Esophagus muscularis mucosa (tissue), 4 donors: ENCODE results near the gene MMP24. TPM values are rescaled to one million over a fixed set of nuclear protein-coding genes. Genes with fewer than 3 reads are reported as not detected.
A peak's percentile ranks its signal among the peaks of the same experiment; 100 is the strongest.

Experiments used
- DNase-seq: peaks from one replicate; pipeline ENCODE4 v3.0.0-alpha.2; 2017; ENCODE audit errors: extremely low spot score
- H3K27ac ChIP-seq, 4 donors: fragments of 200-600 bp; sonication (generic); replicated peaks in 1 of 4; 1 replicate in 3 of 4; 2 replicates in 1 of 4; pipeline ENCODE4 v1.5.1; 2016 to 2019; ENCODE audit warnings: mild to moderate bottlenecking in 1 of 4
- H3K27me3 ChIP-seq, 4 donors: fragments of 200-600 bp; sonication (generic); one replicate each; pipeline versions ENCODE4 v1.5.1 to v1.6.0; 2016 to 2019
- H3K36me3 ChIP-seq, 4 donors: fragments of 200-600 bp; sonication (generic); one replicate each; pipeline ENCODE4 v1.5.1; 2016 to 2019
- H3K4me1 ChIP-seq, 4 donors: fragments of 200-600 bp; sonication (generic); one replicate each; pipeline ENCODE4 v1.5.1; 2016 to 2019
- H3K4me3 ChIP-seq, 4 donors: fragments of 200-600 bp; sonication (generic); 1 replicate in 2 of 4; 2 replicates in 2 of 4; pipeline ENCODE4 v1.5.1; 2016 to 2019; ENCODE audit warnings: mild to moderate bottlenecking in 4 of 4, moderate library complexity in 1 of 4
- H3K9me3 ChIP-seq, 4 donors: fragments of 200-600 bp; sonication (generic); 1 replicate in 3 of 4; 2 replicates in 1 of 4; pipeline ENCODE4 v1.5.1; 2016 to 2019
- CTCF ChIP-seq, 3 experiments: fragments of 200-600 bp in 2 of 3; fragments of 450-650 bp in 1 of 3; sonication (generic) in 2 of 3; IDR thresholded peaks; one replicate each; pipeline ENCODE4 v1.5.1; 2017 to 2019; ENCODE audit warnings: antibody characterized with exemption in 3 of 3, mild to moderate bottlenecking in 2 of 3, moderate library complexity in 1 of 3
- EP300 ChIP-seq: sonication (generic); formaldehyde crosslinking; IDR thresholded peaks from one replicate; pipeline ENCODE4 v1.6.1; 2017; ENCODE audit warnings: antibody characterized with exemption
- POLR2A ChIP-seq: fragments of 450-650 bp; IDR thresholded peaks from one replicate; pipeline ENCODE4 v1.6.1; 2017; ENCODE audit warnings: antibody characterized with exemption, moderate library complexity, mild to moderate bottlenecking, low read depth
- POLR2AphosphoS5 ChIP-seq, 2 donors: sonication (generic); formaldehyde crosslinking; IDR thresholded peaks; one replicate each; pipeline ENCODE4 v1.6.1; 2017; ENCODE audit warnings: antibody characterized with exemption in 2 of 2
- WGBS: methylation state at CpG from one replicate; pipeline ENCODE4 v1.1.5; 2018; 5-methylcytosine and 5-hydroxymethylcytosine counted together
- intact Hi-C: fragments of 100-400 bp; cut with DNase I; formaldehyde crosslinking; loops from one replicate; pipeline ENCODE4 v1.15.1; 2023
- total RNA-seq, 4 donors: library from RNA; depleted of rRNA; stranded (reverse); fragments of >200 nt; gene quantifications; one replicate each; pipeline versions ENCODE4 v1.1.0 to v1.2.1, GENCODE V29; 2016

Gene MMP24
- total RNA-seq, 4 donors from 2014 or later, result 0.83 to 4.0 (median 2.0) TPM

GRCh38 chr20:35263532-35264341 lies 37.2 kb downstream of the MMP24 start:
- peak overlapping the region; percentile 77 to 85 (median 82) for H3K27ac ChIP-seq
- intact Hi-C loops, result no loop called here
- TF ChIP-seq CTCF (IDR thresholded peaks at IDR 0.05) (no peak), POLR2AphosphoS5 (IDR thresholded peaks at IDR 0.05) (no peak), EP300 (no peak), POLR2A (no peak)
- no peak for DNase-seq
- H3K4me1 ChIP-seq, result peaks cover 11 to 39% (median 22%) of the 10 kb centered on the region in 4 donors
- 64% methylated on average over 15 of the region's 17 CpGs for WGBS
- peak overlapping the region in 2 of 4 donors; percentile 4 to 7 for H3K4me3 ChIP-seq
- peaks cover 0 to 53% (median 28%) of the 10 kb centered on the region in 4 donors for H3K36me3 ChIP-seq
- no peaks in the 10 kb centered on the region for H3K9me3 ChIP-seq
- H3K27me3 ChIP-seq, result no peaks in the 10 kb centered on the region

- no peak overlapping the region for H3K4me3 ChIP-seq
- H3K4me1 ChIP-seq, result peaks cover 11 to 49% (median 31%) of the 10 kb centered on the region in 4 donors
- no peaks in the 10 kb centered on the region for H3K27me3 ChIP-seq
- intact Hi-C loops, result loop anchor here (5.0 kb wide), 1 partner anchor 57 kb away; no protein-coding TSS in a partner anchor
- H3K9me3 ChIP-seq, result no peaks in the 10 kb centered on the region
- no peak for TF ChIP-seq POLR2A
- no peak for TF ChIP-seq EP300
- TF ChIP-seq CTCF (IDR thresholded peaks at IDR 0.05), result peak in 2 of 3 experiments; percentile 11 to 17
- TF ChIP-seq POLR2AphosphoS5 (IDR thresholded peaks at IDR 0.05), result no peak
- no peak overlapping the region for H3K27ac ChIP-seq
- 40% methylated on average over 1 of the region's 1 CpG for WGBS
- H3K36me3 ChIP-seq, result peaks cover 2 to 56% (median 30%) of the 10 kb centered on the region in 4 donors
- DNase-seq, result no peak
These were observed 38.3 kb downstream of the MMP24 start for GRCh38 chr20:35264755-35265154.

GRCh38 chr20:35267092-35267491 lies 40.6 kb downstream of the MMP24 start:
- TF ChIP-seq POLR2AphosphoS5 (IDR thresholded peaks at IDR 0.05) (no peak), POLR2A (no peak), CTCF (IDR thresholded peaks at IDR 0.05) (no peak), EP300 (no peak)
- no peak for DNase-seq
- no peaks in the 10 kb centered on the region for H3K27me3 ChIP-seq
- H3K4me1 ChIP-seq, result peaks cover 11 to 31% (median 31%) of the 10 kb centered on the region in 4 donors
- H3K9me3 ChIP-seq, result no peaks in the 10 kb centered on the region
- peaks cover 7 to 72% (median 48%) of the 10 kb centered on the region in 4 donors for H3K36me3 ChIP-seq
- no peak overlapping the region for H3K27ac ChIP-seq
- intact Hi-C loops, result loop anchor here (2.0 to 5.0 kb wide), 2 partner anchors 60 to 122 kb away; no protein-coding TSS in a partner anchor
- no peak overlapping the region for H3K4me3 ChIP-seq
- 94% methylated on average over 12 of the region's 16 CpGs for WGBS

- no peak for DNase-seq
These were observed 42.7 kb downstream of the MMP24 start for GRCh38 chr20:35269055-35269781.

More at GRCh38 chr20:35269055-35269781, 42.7 kb downstream of the MMP24 start:
- Histone ChIP-seq H3K27me3 (no peaks in the 10 kb centered on the region), H3K9me3 (no peaks in the 10 kb centered on the region), H3K4me3 (no peak overlapping the region), H3K27ac (peak overlapping the region in 1 of 4 donors; percentile 16), H3K4me1 (peaks cover under 1 to 28% (median 17%) of the 10 kb centered on the region in 4 donors), H3K36me3 (peaks cover 7 to 76% (median 54%) of the 10 kb centered on the region in 4 donors)
- intact Hi-C loops, result loop anchor here (5.0 kb wide), 1 partner anchor 62 kb away; no protein-coding TSS in a partner anchor
- TF ChIP-seq POLR2AphosphoS5 (IDR thresholded peaks at IDR 0.05) (no peak), CTCF (IDR thresholded peaks at IDR 0.05) (peak; percentile 64 to 85 (median 67)), POLR2A (no peak)
- WGBS, result 41% methylated on average over 14 of the region's 14 CpGs
